Dendritic cell treated with granulocyte-macrophage colony-stimulating factor and Interleukin-4, amounts not matched to agents 40 ng/mL and 50 ng/mL, for 4 days (primary cell): ENCODE measurements around the gene HS3ST1.
A peak's percentile ranks its signal among the peaks of the same experiment; 100 is the strongest.

ENCODE experiments used
- H3K27ac Mint-ChIP-seq: one replicate; pipeline ENCODE4 v1.8.0; 2022; ENCODE audit warnings: mild to moderate bottlenecking, mixed read lengths
- H3K27me3 Mint-ChIP-seq: one replicate; pipeline ENCODE4 v1.8.0; 2022; ENCODE audit warnings: mild to moderate bottlenecking, mixed read lengths
- H3K36me3 Mint-ChIP-seq: one replicate; pipeline ENCODE4 v1.8.0; 2022; ENCODE audit warnings: low read depth, mixed read lengths
- H3K4me1 Mint-ChIP-seq: one replicate; pipeline ENCODE4 v1.8.0; 2022; ENCODE audit warnings: low read depth, mixed read lengths
- H3K4me3 Mint-ChIP-seq: one replicate; pipeline ENCODE4 v1.8.0; 2022; ENCODE audit warnings: mild to moderate bottlenecking, moderate library complexity, mixed read lengths
- H3K9me3 Mint-ChIP-seq: one replicate; pipeline ENCODE4 v1.8.0; 2022; ENCODE audit warnings: mixed read lengths
- intact Hi-C: fragments of 100-400 bp; cut with micrococcal nuclease; formaldehyde crosslinking; loops from one replicate; pipeline ENCODE4 v1.15.0; 2022

HS3ST1 gene

DNA sequence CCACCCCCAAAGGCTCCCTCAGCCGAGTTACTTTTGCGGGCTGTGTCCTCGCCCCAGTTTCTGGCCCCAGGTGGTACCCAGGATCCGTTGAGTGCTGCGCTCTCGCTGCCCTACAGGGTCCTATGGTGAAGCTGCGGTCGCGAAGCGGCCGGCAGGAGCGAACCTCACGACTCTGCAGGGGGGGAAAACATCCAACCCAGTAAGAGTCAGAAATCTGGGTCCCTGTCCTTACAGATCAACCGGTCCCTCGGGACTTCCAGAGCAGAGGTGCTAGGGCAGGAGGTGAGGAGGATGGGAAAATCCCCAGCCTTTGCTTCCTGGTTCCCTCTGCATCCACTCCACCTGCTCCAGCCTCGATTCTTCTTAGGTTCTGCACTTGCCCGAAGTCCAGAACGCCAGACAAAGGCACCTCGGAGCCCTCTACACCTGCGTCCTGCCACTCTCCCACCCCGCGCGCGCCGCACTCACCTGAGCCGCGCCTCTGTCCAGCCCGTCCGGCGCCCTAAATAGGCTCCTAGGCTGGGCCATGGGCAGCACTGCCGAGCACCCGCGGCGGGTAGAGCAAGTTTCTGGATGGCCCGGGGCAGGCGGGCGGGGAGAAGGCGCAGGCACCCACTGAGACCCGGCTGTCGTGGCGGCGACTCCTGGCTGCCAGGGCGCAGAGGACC, at the start of gene HS3ST1:
TSS of gene HS3ST1 (minus strand) at position 664 of the 668 bp plus-strand sequence. CDS start 28,889 bp downstream, outside the sequence.
- intact Hi-C loops, result loop anchor here (10.0 kb wide), 1 partner anchor 874 kb away; no protein-coding TSS in a partner anchor
- Mint-ChIP-seq H3K4me1 (peaks cover 23% of the 10 kb centered on the region), H3K27me3 (peaks cover 55% of the 10 kb centered on the region), H3K4me3 (peak within 1 kb of the TSS; percentile 76), H3K27ac (peak within 1 kb of the TSS; percentile 85), H3K36me3 (peaks cover 12% of the 10 kb centered on the region), H3K9me3 (no peaks in the 10 kb centered on the region)

DNA sequence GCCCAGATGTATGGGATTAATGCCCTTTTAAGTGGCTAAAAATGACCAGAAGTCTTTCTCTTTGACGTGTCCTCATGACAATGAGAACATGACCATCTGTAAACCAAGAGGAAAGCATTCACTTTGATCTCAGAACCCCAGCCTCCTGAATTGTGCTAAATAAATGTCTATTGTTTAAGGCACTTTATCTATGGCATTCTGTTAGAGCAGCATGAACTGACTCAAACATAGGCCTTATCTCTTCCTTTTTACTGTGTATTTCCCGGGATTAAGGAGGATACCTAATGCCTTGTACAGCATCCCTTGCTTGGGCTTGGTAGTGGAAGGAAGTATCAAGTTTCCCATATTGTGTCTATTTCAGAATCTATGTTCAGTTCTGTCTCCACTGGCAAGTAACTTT, 47.2 kb upstream of the HS3ST1 start:
- no peaks in the 10 kb centered on the region for H3K27me3 Mint-ChIP-seq
- no peaks in the 10 kb centered on the region for H3K36me3 Mint-ChIP-seq
- no peak overlapping the region for H3K27ac Mint-ChIP-seq
- H3K4me3 Mint-ChIP-seq, result no peak overlapping the region
- no peaks in the 10 kb centered on the region for H3K9me3 Mint-ChIP-seq
- peaks cover 24% of the 10 kb centered on the region for H3K4me1 Mint-ChIP-seq
- intact Hi-C loops, result no loop called here

DNA sequence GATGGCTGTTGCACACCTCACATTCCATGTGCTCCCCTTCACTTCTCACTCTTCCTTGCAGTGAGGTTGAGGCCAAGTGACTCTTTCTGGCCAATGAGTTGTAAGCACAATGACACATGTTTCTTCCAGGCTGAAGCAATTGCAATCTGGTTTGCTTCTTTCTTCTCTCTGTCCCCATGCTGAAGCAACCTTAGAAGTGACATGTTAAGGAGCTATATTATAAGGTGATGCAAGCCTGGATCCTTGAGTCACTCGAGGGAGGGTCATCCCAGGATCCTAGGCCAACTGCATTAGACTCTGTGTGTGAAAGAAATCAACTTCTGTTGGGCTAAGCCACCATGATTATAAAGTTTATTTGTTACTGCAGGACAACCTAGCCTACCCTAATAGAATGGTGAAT, 45.5 kb upstream of the HS3ST1 start:
- no peak overlapping the region for H3K4me3 Mint-ChIP-seq
- no peaks in the 10 kb centered on the region for H3K27me3 Mint-ChIP-seq
- H3K9me3 Mint-ChIP-seq, result no peaks in the 10 kb centered on the region
- peaks cover 30% of the 10 kb centered on the region for H3K4me1 Mint-ChIP-seq
- intact Hi-C loops, result no loop called here
- no peak overlapping the region for H3K27ac Mint-ChIP-seq
- H3K36me3 Mint-ChIP-seq, result no peaks in the 10 kb centered on the region

DNA sequence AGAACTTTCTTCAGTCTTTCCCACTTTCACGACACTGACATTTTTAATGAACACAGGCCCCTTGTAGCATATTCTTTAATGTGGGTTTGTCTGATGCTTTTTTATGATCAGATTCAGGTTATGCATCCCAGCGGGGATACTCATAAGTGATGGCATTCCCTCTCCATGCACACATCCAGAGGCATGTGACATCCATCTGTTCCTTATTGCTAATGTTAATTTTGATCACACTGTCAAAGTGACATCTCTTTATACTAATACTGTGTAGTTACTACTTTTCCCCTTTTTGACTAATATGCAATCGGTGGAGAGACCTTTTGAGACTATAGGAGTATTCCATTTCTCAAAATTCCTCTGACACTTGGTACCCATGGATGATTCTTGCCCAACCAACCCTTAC, 43.8 kb upstream of the HS3ST1 start:
- H3K36me3 Mint-ChIP-seq, result no peaks in the 10 kb centered on the region
- H3K27ac Mint-ChIP-seq, result no peak overlapping the region
- no peak overlapping the region for H3K4me3 Mint-ChIP-seq
- H3K4me1 Mint-ChIP-seq, result peaks cover 30% of the 10 kb centered on the region
- no peaks in the 10 kb centered on the region for H3K9me3 Mint-ChIP-seq
- intact Hi-C loops, result no loop called here
- no peaks in the 10 kb centered on the region for H3K27me3 Mint-ChIP-seq

DNA sequence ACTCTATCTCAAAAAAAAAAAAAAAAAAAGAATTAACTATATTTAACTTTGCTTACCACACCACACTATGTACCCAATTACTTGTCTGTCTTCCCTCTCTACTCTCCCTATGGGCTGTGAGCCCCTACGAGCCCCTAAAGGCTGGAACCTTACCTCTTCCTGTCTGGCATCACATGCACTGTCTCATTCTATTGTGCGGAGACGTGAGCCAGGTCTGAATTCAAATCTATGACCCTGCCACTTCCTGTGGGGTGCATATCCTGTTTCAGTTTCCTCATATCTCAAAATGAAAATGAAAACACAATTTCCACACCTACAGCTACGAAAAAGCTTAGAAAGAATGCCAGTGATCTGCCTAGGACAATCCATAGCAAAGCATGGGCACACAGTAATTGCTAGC, 42.9 kb upstream of the HS3ST1 start:
- no peaks in the 10 kb centered on the region for H3K9me3 Mint-ChIP-seq
- intact Hi-C loops, result no loop called here
- peak overlapping the region; percentile 12 for H3K27ac Mint-ChIP-seq
- no peaks in the 10 kb centered on the region for H3K36me3 Mint-ChIP-seq
- H3K4me1 Mint-ChIP-seq, result peaks cover 30% of the 10 kb centered on the region
- H3K4me3 Mint-ChIP-seq, result peak overlapping the region; percentile 49
- H3K27me3 Mint-ChIP-seq, result no peaks in the 10 kb centered on the region

DNA sequence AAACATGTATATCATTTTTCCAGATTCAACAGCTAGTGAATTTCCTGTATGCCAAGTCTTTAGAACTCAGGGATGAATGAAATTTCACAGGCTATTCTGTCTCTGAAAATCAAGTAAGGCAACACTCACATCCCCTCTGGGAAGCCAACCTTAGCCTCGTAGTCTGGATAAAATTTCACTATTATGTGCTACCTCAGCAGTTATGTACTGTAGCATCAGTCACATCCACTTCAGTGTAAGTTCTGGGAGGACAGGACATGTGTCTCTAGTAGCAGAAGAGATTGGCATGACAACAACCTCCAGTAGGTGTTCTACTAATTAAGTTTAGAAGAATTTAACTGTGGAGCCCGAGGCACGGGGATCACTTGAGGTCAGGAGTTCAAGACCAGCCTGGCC, 42.4 kb upstream of the HS3ST1 start:
- Mint-ChIP-seq H3K27ac (no peak overlapping the region), H3K4me3 (no peak overlapping the region)

DNA sequence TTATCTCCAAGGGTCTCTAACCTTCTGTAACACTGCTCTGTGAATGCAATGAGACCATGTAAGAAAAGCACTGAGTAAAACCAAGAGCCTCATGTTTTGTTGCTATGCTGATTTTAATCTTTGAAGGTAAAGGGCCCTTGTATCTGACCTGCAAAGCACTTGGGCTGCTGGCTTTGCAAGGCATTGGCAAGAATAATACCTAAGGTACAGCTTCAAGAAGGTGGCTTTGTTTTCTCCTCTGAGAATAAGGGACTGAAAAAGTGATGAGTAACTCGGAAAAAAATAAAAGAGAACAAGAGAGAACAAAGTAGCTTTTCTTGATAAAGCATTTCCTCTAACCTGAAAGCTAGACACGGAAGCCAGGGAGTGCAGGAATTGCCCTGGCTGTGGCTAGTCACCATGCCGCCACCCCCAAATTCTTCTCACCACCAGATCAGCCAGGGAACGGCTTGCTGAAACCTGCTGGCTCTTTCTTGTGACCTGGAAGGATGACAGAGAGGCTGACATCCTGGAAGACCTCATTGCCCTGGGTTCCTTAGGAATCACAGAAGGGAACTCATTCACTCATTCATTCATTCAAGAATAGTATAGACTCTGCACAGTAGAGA, 41.8 kb upstream of the HS3ST1 start:
- H3K27me3 Mint-ChIP-seq, result no peaks in the 10 kb centered on the region
- H3K36me3 Mint-ChIP-seq, result no peaks in the 10 kb centered on the region
- no peak overlapping the region for H3K4me3 Mint-ChIP-seq
- H3K27ac Mint-ChIP-seq, result no peak overlapping the region
- intact Hi-C loops, result no loop called here
- H3K9me3 Mint-ChIP-seq, result no peaks in the 10 kb centered on the region
- H3K4me1 Mint-ChIP-seq, result peaks cover 29% of the 10 kb centered on the region

More for the DNA sequence above, 42.4 kb upstream of the HS3ST1 start:
- intact Hi-C loops, result no loop called here
- Mint-ChIP-seq H3K27me3 (no peaks in the 10 kb centered on the region), H3K4me1 (peaks cover 30% of the 10 kb centered on the region), H3K36me3 (no peaks in the 10 kb centered on the region), H3K9me3 (no peaks in the 10 kb centered on the region)

DNA sequence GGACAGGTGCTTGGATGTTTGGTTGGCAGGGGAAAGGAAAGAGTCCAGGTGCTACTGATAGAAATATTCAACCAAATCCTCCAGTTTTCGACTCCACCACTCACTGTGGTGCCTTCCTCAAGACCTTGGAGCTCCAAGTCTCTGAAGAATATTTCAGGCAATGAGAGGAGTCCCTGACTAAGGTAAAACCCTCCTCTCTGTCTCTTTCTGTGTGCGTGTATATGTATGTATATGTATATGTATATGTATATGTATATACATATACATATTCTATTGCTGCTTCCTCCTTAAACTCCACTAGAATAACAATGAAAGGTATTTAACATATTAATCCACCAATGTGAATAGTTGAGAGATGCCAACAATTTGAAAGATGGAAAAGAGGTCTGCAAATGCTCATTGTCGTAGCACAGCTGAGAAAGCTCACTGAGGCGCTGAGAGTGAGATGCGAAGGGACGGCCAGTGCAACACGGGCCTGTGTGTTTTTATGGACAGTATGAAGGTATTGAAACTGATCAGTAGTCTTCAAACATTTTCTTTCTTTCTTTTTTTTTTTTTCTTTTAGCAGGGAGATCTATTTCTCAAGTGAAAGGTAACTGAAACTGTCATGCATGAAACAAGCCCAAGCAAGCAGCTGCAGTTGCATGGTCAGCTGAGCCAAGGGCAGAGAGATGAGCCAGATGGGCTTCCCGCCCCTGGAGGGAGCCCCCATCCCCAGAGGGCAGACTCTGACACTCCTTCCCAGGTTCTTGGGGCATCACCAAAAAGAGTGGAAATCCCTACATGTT, 41.1 kb upstream of the HS3ST1 start:
- Mint-ChIP-seq H3K27ac (no peak overlapping the region), H3K27me3 (no peaks in the 10 kb centered on the region), H3K4me3 (no peak overlapping the region), H3K9me3 (no peaks in the 10 kb centered on the region), H3K36me3 (no peaks in the 10 kb centered on the region), H3K4me1 (peaks cover 25% of the 10 kb centered on the region)
- intact Hi-C loops, result loop anchor here (5.0 kb wide), 1 partner anchor 38 kb away; no protein-coding TSS in a partner anchor

DNA sequence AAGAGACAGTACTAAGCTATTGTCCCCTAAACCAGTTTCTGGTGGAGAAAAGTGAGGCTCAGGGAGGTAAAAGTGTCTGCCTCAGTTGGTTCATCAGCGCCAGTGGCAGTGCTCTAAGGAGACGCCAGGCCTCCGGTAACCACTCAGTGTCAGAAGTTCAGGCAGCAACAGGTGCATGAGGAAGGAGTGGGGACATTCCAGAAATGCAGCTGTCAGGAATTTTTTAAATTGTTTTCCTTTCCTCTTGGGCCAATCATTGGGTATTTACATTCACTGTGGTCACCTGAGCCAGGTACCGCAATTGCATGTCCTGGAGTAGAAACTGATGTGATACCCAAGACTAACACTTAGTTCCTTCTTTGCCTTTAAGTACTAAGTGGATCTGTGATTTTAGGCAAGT, 40.2 kb upstream of the HS3ST1 start:
- H3K4me3 Mint-ChIP-seq, result no peak overlapping the region
- H3K36me3 Mint-ChIP-seq, result no peaks in the 10 kb centered on the region
- peaks cover 25% of the 10 kb centered on the region for H3K4me1 Mint-ChIP-seq
- H3K27ac Mint-ChIP-seq, result no peak overlapping the region
- no peaks in the 10 kb centered on the region for H3K9me3 Mint-ChIP-seq
- no peaks in the 10 kb centered on the region for H3K27me3 Mint-ChIP-seq
- intact Hi-C loops, result loop anchor here (5.0 kb wide), 1 partner anchor 37 kb away; no protein-coding TSS in a partner anchor

DNA sequence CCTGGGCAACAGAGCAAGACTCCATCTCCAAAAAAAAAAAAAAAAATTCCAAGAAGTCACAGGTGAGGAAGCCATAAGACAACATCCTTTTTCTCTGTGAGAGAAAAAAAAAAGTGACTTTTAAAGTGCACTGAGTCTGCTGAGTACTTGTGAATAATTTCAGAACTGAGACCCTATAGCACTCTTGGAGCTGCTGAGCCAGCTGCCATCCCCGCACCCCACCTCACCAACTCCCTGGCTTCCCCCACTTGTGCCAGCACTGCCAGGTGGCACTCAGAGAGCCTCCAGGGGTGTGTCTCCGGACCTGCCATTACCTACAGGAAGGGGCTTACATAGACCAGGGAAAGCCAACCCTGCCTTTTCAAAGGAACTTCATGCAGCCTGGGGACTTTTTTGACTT, 39.2 kb upstream of the HS3ST1 start:
- H3K9me3 Mint-ChIP-seq, result no peaks in the 10 kb centered on the region
- H3K4me3 Mint-ChIP-seq, result no peak overlapping the region
- no peaks in the 10 kb centered on the region for H3K36me3 Mint-ChIP-seq
- intact Hi-C loops, result loop anchor here (5.0 kb wide), 1 partner anchor 36 kb away; no protein-coding TSS in a partner anchor
- no peaks in the 10 kb centered on the region for H3K27me3 Mint-ChIP-seq
- no peak overlapping the region for H3K27ac Mint-ChIP-seq
- H3K4me1 Mint-ChIP-seq, result peaks cover 19% of the 10 kb centered on the region

DNA sequence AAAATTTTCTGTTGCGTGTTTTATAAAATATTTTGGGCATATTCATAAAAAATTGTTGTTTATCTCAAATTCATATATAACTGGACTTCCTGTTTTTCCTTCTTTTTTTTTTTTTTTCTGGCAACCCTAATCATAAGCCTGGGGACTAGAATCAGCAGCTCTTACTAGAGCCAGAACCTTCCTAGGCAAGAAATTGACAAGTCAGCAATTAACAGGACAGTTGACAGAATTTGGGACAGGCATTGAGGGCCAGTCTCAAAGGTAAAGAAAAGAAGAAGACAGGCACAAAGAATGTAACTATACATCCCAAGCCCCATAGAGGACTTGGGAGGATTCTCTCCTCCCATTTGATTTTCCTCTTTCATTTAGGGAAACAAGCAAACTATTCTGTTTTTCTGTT, 35.0 kb upstream of the HS3ST1 start:
- no peaks in the 10 kb centered on the region for H3K27me3 Mint-ChIP-seq

DNA sequence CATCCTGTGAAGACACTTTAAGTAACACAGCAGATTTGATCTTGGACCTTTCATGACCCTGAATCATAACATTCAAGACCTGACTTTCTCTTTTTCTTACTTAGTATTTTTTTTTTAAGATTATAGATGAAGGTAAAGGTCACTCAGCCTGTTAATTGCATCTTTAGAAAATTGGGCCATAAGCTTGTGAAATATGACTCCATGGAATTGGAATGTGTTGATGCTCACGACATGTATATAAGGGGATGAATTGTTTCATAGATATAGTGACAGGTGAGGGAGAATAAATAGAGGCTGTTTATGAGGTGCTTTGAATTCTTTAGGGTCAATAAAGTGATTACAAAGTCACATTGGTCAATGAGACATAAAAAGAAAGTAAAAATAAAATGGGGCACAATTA, 27.7 kb upstream of the HS3ST1 start:
- no peak overlapping the region for H3K4me3 Mint-ChIP-seq
- H3K4me1 Mint-ChIP-seq, result peaks cover 7% of the 10 kb centered on the region
- intact Hi-C loops, result no loop called here

More for the DNA sequence above, 35.0 kb upstream of the HS3ST1 start:
- peaks cover 12% of the 10 kb centered on the region for H3K9me3 Mint-ChIP-seq
- H3K36me3 Mint-ChIP-seq, result no peaks in the 10 kb centered on the region
- intact Hi-C loops, result no loop called here
- no peak overlapping the region for H3K4me3 Mint-ChIP-seq
- peaks cover 7% of the 10 kb centered on the region for H3K4me1 Mint-ChIP-seq
- H3K27ac Mint-ChIP-seq, result no peak overlapping the region

DNA sequence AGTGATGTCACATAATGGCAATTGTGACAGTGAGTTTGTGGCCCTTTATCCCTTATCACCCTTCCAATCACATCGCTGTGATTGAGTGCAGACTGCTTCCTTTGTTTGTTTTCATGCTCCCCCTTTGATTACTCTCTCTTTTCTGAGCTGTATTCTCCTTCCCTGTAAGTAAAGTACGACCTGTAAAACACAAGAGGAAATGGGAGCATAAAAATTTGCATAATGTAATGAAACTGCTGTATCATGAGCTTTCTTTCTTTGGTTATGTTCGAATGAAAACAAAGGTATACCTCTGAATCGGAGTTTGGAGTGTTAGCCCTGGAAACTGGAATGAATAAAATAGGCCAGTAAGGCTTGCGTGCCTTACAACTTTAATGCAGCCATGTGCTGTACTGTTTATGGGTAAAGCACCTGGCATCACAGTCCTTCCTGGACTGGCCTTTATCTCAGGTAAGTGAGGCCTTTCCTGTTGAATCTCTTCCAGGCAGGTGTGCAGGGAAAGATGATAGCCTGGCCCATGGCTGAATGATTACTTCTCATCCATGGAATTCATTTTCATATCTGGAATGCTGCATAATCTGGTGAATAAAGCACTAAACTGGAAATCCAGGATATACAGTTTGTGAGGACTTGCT, 26.6 kb upstream of the HS3ST1 start:
- Mint-ChIP-seq H3K4me3 (no peak overlapping the region), H3K36me3 (no peaks in the 10 kb centered on the region), H3K9me3 (peaks cover 26% of the 10 kb centered on the region), H3K27me3 (peaks cover 1% of the 10 kb centered on the region), H3K27ac (no peak overlapping the region), H3K4me1 (peaks cover 13% of the 10 kb centered on the region)
- intact Hi-C loops, result no loop called here

More for the DNA sequence above, 27.7 kb upstream of the HS3ST1 start:
- Mint-ChIP-seq H3K36me3 (no peaks in the 10 kb centered on the region), H3K9me3 (peaks cover 24% of the 10 kb centered on the region), H3K27ac (no peak overlapping the region), H3K27me3 (no peaks in the 10 kb centered on the region)

DNA sequence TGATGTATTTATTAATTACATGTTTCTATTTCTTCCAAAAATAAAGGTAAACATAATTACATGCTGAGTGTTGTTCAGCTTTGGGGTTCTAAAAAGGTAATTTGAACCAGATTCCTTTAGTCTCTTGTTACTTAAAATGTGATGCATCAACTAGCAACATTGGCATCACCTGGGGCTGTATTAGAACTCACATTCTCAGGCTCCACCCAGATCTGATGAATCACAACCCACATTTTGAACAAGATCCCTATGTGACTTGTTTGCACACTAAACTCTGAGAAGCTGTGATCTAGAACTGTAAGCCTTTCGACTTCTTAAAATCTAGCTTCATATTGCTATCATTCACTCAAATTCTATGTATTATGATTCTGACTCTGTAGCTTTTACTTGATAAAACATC, 23.0 kb upstream of the HS3ST1 start:
- peaks cover 39% of the 10 kb centered on the region for H3K9me3 Mint-ChIP-seq
- no peak overlapping the region for H3K27ac Mint-ChIP-seq
- no peaks in the 10 kb centered on the region for H3K36me3 Mint-ChIP-seq
- intact Hi-C loops, result no loop called here
- H3K4me3 Mint-ChIP-seq, result no peak overlapping the region
- H3K27me3 Mint-ChIP-seq, result peaks cover 1% of the 10 kb centered on the region
- peaks cover 12% of the 10 kb centered on the region for H3K4me1 Mint-ChIP-seq
